H1 (cell line): Measurements from ENCODE around the gene CHD2. TPM values are rescaled to one million over a fixed set of nuclear protein-coding genes. Genes with fewer than 3 reads are reported as not detected.

Experiments
- CTBP2 ChIP-seq: IDR thresholded peaks from 2 replicates; pipeline ENCODE4 v1.7.0; 2011; ENCODE audit warnings: borderline replicate concordance, mild to moderate bottlenecking, moderate library complexity, mixed read lengths, low read length; ENCODE audit not compliant: insufficient read depth, insufficient read length
- JUN ChIP-seq: IDR thresholded peaks from 2 replicates; pipeline ENCODE4 v1.6.1; 2011; ENCODE audit warnings: low read depth, mild to moderate bottlenecking, improper control_type of control experiment, low read length
- MAFK ChIP-seq: IDR thresholded peaks from 2 replicates; pipeline ENCODE4 v1.6.1; 2012; ENCODE audit warnings: low read depth, mild to moderate bottlenecking, improper control_type of control experiment, low read length
- MAX ChIP-seq: IDR thresholded peaks from 2 replicates; pipeline ENCODE4 v1.6.1; 2012; ENCODE audit warnings: inconsistent platforms
- NANOG ChIP-seq: IDR thresholded peaks from 2 replicates; pipeline ENCODE4 v1.6.1; 2011; ENCODE audit warnings: low read length, low read depth, mild to moderate bottlenecking, inconsistent platforms; ENCODE audit not compliant: insufficient read depth, poor library complexity, severe bottlenecking
- NRF1 ChIP-seq: IDR thresholded peaks from 2 replicates; pipeline ENCODE4 v1.6.1; 2011; ENCODE audit warnings: mild to moderate bottlenecking, low read depth, low read length, improper control_type of control experiment
- PHF8 ChIP-seq: fragments of 200-600 bp; sonication (generic); conservative IDR thresholded peaks from 2 replicates; pipeline ENCODE4 v1.7.1; 2012; ENCODE audit warnings: low read depth, mild to moderate bottlenecking, inconsistent platforms, low read length, moderate library complexity
- POLR2A ChIP-seq, 2 experiments: IDR thresholded peaks; 1 replicate in 1 of 2; 2 replicates in 1 of 2; pipeline ENCODE4 v1.6.1; 2011; ENCODE audit warnings: low read depth in 2 of 2, low read length in 2 of 2, mild to moderate bottlenecking in 2 of 2; ENCODE audit errors: control extremely low read depth in 1 of 2
- POLR2AphosphoS5 ChIP-seq: IDR thresholded peaks from 2 replicates; pipeline ENCODE4 v1.6.1; 2011; ENCODE audit warnings: low read depth, low read length
- POU5F1 ChIP-seq: IDR thresholded peaks from 2 replicates; pipeline ENCODE4 v1.6.1; 2011; ENCODE audit warnings: low read depth, mild to moderate bottlenecking, low read length, moderate library complexity
- RFX5 ChIP-seq: IDR thresholded peaks from 2 replicates; pipeline ENCODE4 v1.6.1; 2011; ENCODE audit warnings: low read depth, low read length, improper control_type of control experiment, borderline replicate concordance
- RNF2 ChIP-seq: fragments of 200-900, 300-1000 bp; sonication (generic); IDR thresholded peaks from 2 replicates; pipeline ENCODE4 v1.7.1; 2016; ENCODE audit warnings: borderline replicate concordance, low read depth, mild to moderate bottlenecking, antibody characterized with exemption, low read length; ENCODE audit not compliant: poor library complexity, severe bottlenecking; ENCODE audit errors: missing control alignments
- TAF7 ChIP-seq: optimal IDR thresholded peaks from 2 replicates; pipeline ENCODE3; 2011; ENCODE audit warnings: low read depth, mild to moderate bottlenecking, inconsistent platforms, low read length, moderate library complexity, borderline replicate concordance
- USF2 ChIP-seq: IDR thresholded peaks from 2 replicates; pipeline ENCODE4 v1.6.1; 2011; ENCODE audit warnings: low read length, improper control_type of control experiment
- polyA plus RNA-seq, 7 experiments: library from polyadenylated mRNA; depleted of rRNA in 3 of 7; stranded (reverse) in 5 of 7; unstranded in 2 of 7; fragments of >200 nt in 5 of 7; fragments of 200-250 nt in 2 of 7; gene quantifications; 1 replicate in 5 of 7; 2 replicates in 1 of 7; 4 replicates in 1 of 7; pipeline versions ENCODE4 v1.2.1 to v1.2.3, GENCODE V29; 2011 to 2013; ENCODE audit warnings: missing spikeins in 2 of 7, mixed read lengths in 2 of 7
- total RNA-seq: library from RNA; stranded (reverse); fragmentation: NEBNext Ultra II Directional; extraction: Animal tissue kit (Norgen Biotek cat#: 25700); gene quantifications from 2 replicates; pipeline ENCODE4 v1.2.1, GENCODE V29; 2021

CHD2 gene
- total and polyA plus RNA-seq, 2 of the 8 experiments (the other 6 are each of a cell fraction or from before 2014, with no cell fraction given) = 28.8 to 70.0 TPM

DNA sequence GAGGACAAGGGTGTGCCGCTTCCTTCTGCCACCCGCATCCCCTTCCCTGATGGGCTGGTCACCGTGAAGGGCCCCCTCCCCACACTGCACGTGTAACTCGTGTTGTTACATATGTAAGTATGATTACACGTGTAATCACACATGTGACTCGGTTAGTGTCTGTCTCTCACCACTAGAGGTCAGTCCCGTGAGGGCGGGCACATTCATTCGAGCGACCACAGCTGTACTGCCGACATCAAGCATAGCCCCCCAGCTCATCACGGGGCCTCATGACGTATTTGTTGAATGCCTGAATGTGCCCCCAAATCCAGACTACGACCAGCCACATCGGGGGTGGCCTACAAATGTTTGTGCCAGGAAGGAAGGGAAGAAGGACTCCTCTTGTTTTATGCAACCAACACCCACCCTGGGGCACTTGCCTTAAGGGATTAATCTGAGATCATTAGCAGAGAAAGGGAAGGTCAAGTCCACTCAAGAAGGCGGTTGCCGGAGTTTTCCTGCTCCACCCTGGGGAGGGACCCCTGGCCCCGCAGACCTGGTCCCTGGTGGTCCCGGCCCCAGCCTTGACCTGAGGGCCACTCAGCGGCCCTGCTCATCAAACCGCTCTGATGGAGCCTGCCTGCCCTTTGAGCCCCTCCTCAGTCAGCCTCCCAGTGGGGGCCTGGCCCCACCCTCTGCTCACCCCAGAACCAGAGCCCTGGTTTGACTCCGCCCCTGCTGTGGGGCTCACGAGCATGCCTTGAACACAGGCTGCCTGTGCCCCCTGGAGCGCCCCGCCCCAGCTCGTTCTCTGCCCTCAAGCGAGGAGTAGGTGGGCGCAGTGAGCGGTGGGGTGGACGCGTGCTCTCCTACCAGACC, 136.1 kb downstream of the CHD2 start (continued):
- TF ChIP-seq USF2 (no peak), MAX (peak; percentile 58), CTBP2 (no peak), POLR2AphosphoS5 (no peak), RFX5 (no peak), JUN (peak; percentile 43; the same call in 1 of the 2 replicates), POU5F1 (no peak), POLR2A (IDR thresholded peaks at IDR 0.05; ENCODE audit: control extremely low read depth in 1 of 2, low read depth in 2 of 2, low read length in 2 of 2) (no peak), NRF1 (no peak), RNF2 (no peak), PHF8 (no peak), MAFK (no peak), NANOG (no peak), TAF7 (no peak)
